Liver (tissue), 9 donors: ENCODE results near the gene FOXR1. TPM values are rescaled to one million over a fixed set of nuclear protein-coding genes. Genes with fewer than 3 reads are reported as not detected.

Experiments used
- DNase-seq: peaks from one replicate; pipeline ENCODE4 v3.0.0-alpha.2; 2017; ENCODE audit warnings: low spot score
- H3K27ac ChIP-seq, 2 donors: one replicate each; pipeline ENCODE4 v1.7.0; 2013; ENCODE audit warnings: inconsistent platforms in 2 of 2, low read length in 2 of 2, control low read depth in 1 of 2, low read depth in 1 of 2, mild to moderate bottlenecking in 1 of 2
- H3K27me3 ChIP-seq, 4 donors: one replicate each; pipeline versions ENCODE4 v1.6.1 to v1.7.0; 2013; ENCODE audit warnings: low read length in 3 of 4, inconsistent platforms in 1 of 4, mild to moderate bottlenecking in 1 of 4, moderate library complexity in 1 of 4; ENCODE audit not compliant: control insufficient read depth in 4 of 4, insufficient read depth in 4 of 4
- H3K36me3 ChIP-seq, 4 donors: one replicate each; pipeline versions ENCODE4 v1.6.1 to v1.7.0; 2013; ENCODE audit warnings: low read length in 3 of 4, mild to moderate bottlenecking in 3 of 4, low read depth in 1 of 4, moderate library complexity in 1 of 4; ENCODE audit not compliant: control insufficient read depth in 4 of 4, insufficient read depth in 3 of 4
- H3K4me1 ChIP-seq, 4 donors: one replicate each; pipeline versions ENCODE4 v1.6.1 to v1.7.0; 2013; ENCODE audit warnings: low read length in 3 of 4, mild to moderate bottlenecking in 3 of 4, moderate library complexity in 1 of 4; ENCODE audit not compliant: control insufficient read depth in 4 of 4, insufficient read depth in 4 of 4
- H3K4me3 ChIP-seq, 3 donors: one replicate each; pipeline versions ENCODE4 v1.6.1 to v1.7.0; 2013; ENCODE audit warnings: low read length in 3 of 3, control low read depth in 1 of 3, low read depth in 1 of 3, mild to moderate bottlenecking in 1 of 3
- H3K9ac ChIP-seq, 2 donors: one replicate each; pipeline ENCODE4 v1.7.0; 2013; ENCODE audit warnings: low read length in 2 of 2, mild to moderate bottlenecking in 2 of 2, moderate library complexity in 2 of 2, control low read depth in 1 of 2, low read depth in 1 of 2
- H3K9me3 ChIP-seq, 4 donors: one replicate each; pipeline versions ENCODE4 v1.6.1 to v1.7.0; 2013; ENCODE audit warnings: low read length in 3 of 4; ENCODE audit not compliant: control insufficient read depth in 4 of 4
- EGR1 ChIP-seq, 2 donors: IDR thresholded peaks; 2 replicates each; pipeline ENCODE4 v1.6.1; 2016 to 2018; ENCODE audit warnings: antibody characterized with exemption in 2 of 2, low read depth in 2 of 2
- FOXA2 ChIP-seq: IDR thresholded peaks from 2 replicates; pipeline ENCODE4 v1.6.1; 2016; ENCODE audit warnings: antibody characterized with exemption
- GABPA ChIP-seq, 2 donors: IDR thresholded peaks in 1 of 2; conservative IDR thresholded peaks in 1 of 2; 2 replicates each; pipeline ENCODE4 v1.6.1; 2016; ENCODE audit warnings: antibody characterized with exemption in 2 of 2, mild to moderate bottlenecking in 1 of 2, moderate library complexity in 1 of 2
- HNF4G ChIP-seq: IDR thresholded peaks from 2 replicates; pipeline ENCODE4 v1.6.1; 2016; ENCODE audit warnings: antibody characterized with exemption
- JUND ChIP-seq, 2 donors: IDR thresholded peaks; 2 replicates each; pipeline ENCODE4 v1.6.1; 2016; ENCODE audit warnings: antibody characterized with exemption in 2 of 2
- RAD21 ChIP-seq, 2 donors: IDR thresholded peaks; 2 replicates each; pipeline ENCODE4 v1.6.1; 2016; ENCODE audit warnings: antibody characterized with exemption in 2 of 2, mild to moderate bottlenecking in 2 of 2
- RXRA ChIP-seq, 2 donors: IDR thresholded peaks; 2 replicates each; pipeline ENCODE4 v1.6.1; 2017 to 2018; ENCODE audit warnings: antibody characterized with exemption in 2 of 2, mild to moderate bottlenecking in 1 of 2
- SP1 ChIP-seq: IDR thresholded peaks from 2 replicates; pipeline ENCODE4 v1.6.1; 2018; ENCODE audit warnings: antibody characterized with exemption, mild to moderate bottlenecking
- TAF1 ChIP-seq: conservative IDR thresholded peaks from 2 replicates; pipeline ENCODE4 v1.6.1; 2016; ENCODE audit warnings: antibody characterized with exemption, mild to moderate bottlenecking
- YY1 ChIP-seq: IDR thresholded peaks from 2 replicates; pipeline ENCODE4 v1.6.1; 2016; ENCODE audit warnings: antibody characterized with exemption, mild to moderate bottlenecking
- WGBS: extraction: QIAGEN DNeasy Blood & Tissue Kit; methylation state at CpG from one replicate; pipeline ENCODE4 v1.1.7; 2013; 5-methylcytosine and 5-hydroxymethylcytosine counted together
- polyA plus RNA-seq, 2 donors: library from polyadenylated mRNA; stranded (reverse) in 1 of 2; unstranded in 1 of 2; fragments of 200-250 nt in 1 of 2; fragments of >200 nt in 1 of 2; fragmentation: Nextera tagmentation in 1 of 2; extraction: Ambion mirVana in 1 of 2; gene quantifications; one replicate each; pipeline versions ENCODE4 v1.2.1 to v1.2.3, GENCODE V29; 2013 to 2015
- total RNA-seq, 2 donors: library from RNA; depleted of rRNA; stranded (reverse); fragments of >200 nt; gene quantifications; one replicate each; pipeline ENCODE4 v1.2.3, GENCODE V29; 2014
- TF ChIP-seq, protein P1 (sequence below): fragments of 150-350 bp; IDR thresholded peaks from 2 replicates; pipeline ENCODE4 v1.5.1; 2017; ENCODE audit warnings: improper control_type of control experiment, low read depth, low read length; ENCODE audit not compliant: missing input control
- TF ChIP-seq, protein P2 (sequence below): IDR thresholded peaks from 2 replicates; pipeline ENCODE4 v1.6.1; 2016; ENCODE audit warnings: antibody characterized with exemption
- TF ChIP-seq, protein P3 (sequence below): IDR thresholded peaks from 2 replicates; pipeline ENCODE4 v1.6.1; 2016; ENCODE audit warnings: antibody characterized with exemption, mild to moderate bottlenecking
- TF ChIP-seq, protein P4 (sequence below): IDR thresholded peaks from 2 replicates; pipeline ENCODE4 v1.6.1; 2016; ENCODE audit warnings: antibody characterized with exemption
- TF ChIP-seq, protein P5 (sequence below): IDR thresholded peaks from 2 replicates; pipeline ENCODE4 v1.6.1; 2016; ENCODE audit warnings: antibody characterized with exemption
- donor health status: healthy.
- donor health status: healthy.
- donor health status: healthy.
- donor health status: healthy.
- donor health status: healthy.

FOXR1 gene
- total and polyA plus RNA-seq, 4 donors: not detected

DNA sequence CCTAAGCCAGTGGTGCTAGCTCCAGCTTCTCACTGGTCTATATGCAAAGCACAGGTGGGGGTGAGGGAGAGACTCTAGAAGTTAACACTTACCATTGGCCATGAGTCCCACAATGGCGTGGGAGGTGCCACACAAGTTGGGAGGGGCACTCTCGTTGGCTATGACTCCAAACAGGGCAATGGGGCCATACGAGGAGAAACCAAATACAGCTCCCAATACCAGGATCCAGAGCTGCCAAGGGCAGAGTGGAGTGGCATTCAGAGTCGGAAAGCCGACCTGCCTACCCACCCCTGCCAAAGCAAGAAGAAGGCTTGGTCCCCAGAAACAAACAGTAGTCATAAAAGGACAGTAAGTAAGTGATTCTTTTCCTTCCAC, 53.5 kb downstream of the FOXR1 start:
- H3K36me3 ChIP-seq: peaks cover 5 to 18% (median 15%) of the 10 kb centered on the region in 4 donors
- no peak for TF ChIP-seq EGR1 (IDR thresholded peaks at IDR 0.05; ENCODE audit: low read depth in 2 of 2)
- TF ChIP-seq, protein P1, sequence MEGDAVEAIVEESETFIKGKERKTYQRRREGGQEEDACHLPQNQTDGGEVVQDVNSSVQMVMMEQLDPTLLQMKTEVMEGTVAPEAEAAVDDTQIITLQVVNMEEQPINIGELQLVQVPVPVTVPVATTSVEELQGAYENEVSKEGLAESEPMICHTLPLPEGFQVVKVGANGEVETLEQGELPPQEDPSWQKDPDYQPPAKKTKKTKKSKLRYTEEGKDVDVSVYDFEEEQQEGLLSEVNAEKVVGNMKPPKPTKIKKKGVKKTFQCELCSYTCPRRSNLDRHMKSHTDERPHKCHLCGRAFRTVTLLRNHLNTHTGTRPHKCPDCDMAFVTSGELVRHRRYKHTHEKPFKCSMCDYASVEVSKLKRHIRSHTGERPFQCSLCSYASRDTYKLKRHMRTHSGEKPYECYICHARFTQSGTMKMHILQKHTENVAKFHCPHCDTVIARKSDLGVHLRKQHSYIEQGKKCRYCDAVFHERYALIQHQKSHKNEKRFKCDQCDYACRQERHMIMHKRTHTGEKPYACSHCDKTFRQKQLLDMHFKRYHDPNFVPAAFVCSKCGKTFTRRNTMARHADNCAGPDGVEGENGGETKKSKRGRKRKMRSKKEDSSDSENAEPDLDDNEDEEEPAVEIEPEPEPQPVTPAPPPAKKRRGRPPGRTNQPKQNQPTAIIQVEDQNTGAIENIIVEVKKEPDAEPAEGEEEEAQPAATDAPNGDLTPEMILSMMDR: no peak
- TF ChIP-seq JUND (IDR thresholded peaks at IDR 0.05): no peak
- TF ChIP-seq RXRA (IDR thresholded peaks at IDR 0.05): no peak
- no peak for TF ChIP-seq GABPA (IDR thresholded peaks at IDR 0.05 in 1 of 2, conservative IDR thresholded peaks at IDR 0.05 in 1 of 2)
- no peak for DNase-seq
- peak overlapping the region in 1 of 3 donors; percentile 6 for H3K4me3 ChIP-seq
- no peaks in the 10 kb centered on the region for H3K27me3 ChIP-seq
- peaks cover 19 to 88% (median 66%) of the 10 kb centered on the region in 4 donors for H3K4me1 ChIP-seq
- H3K9ac ChIP-seq: peak overlapping the region in 1 of 2 donors; percentile 10
- WGBS: 34% methylated on average over 5 of the region's 5 CpGs
- H3K9me3 ChIP-seq: no peaks in the 10 kb centered on the region
- H3K27ac ChIP-seq: peak overlapping the region; percentile 92 to 97

DNA sequence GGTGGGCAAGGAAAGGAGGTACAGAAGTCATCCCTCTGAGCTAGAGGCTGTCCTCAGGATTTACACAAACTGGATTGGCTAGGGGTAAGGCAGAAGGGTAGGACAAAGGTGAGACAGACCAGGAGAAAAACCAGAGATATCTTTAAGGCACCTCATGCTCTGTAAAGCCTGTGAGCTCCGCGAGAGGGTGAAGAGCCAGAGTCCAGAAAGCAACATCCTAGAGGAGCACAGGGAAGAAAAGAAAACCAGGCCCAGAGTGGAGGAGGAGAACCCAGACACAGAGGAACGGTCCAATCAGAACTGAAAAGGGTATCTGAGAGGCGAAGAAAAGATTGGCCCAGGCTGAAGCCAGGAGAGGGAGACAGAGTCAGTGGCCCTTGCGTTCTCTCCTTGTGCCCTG, 54.0 kb downstream of the FOXR1 start:
- WGBS: 73% methylated on average over 5 of the region's 5 CpGs
- Histone ChIP-seq H3K27ac (peak overlapping the region; percentile 92 to 97), H3K4me3 (peak overlapping the region in 2 of 3 donors; percentile 67 to 86), H3K9ac (peak overlapping the region; percentile 21 to 69), H3K9me3 (no peaks in the 10 kb centered on the region), H3K36me3 (peaks cover 5 to 18% (median 15%) of the 10 kb centered on the region in 4 donors), H3K27me3 (no peaks in the 10 kb centered on the region), H3K4me1 (peaks cover 19 to 85% (median 63%) of the 10 kb centered on the region in 4 donors)
- TF ChIP-seq JUND (IDR thresholded peaks at IDR 0.05) (no peak), TAF1 (no peak)
- no peak for DNase-seq

DNA sequence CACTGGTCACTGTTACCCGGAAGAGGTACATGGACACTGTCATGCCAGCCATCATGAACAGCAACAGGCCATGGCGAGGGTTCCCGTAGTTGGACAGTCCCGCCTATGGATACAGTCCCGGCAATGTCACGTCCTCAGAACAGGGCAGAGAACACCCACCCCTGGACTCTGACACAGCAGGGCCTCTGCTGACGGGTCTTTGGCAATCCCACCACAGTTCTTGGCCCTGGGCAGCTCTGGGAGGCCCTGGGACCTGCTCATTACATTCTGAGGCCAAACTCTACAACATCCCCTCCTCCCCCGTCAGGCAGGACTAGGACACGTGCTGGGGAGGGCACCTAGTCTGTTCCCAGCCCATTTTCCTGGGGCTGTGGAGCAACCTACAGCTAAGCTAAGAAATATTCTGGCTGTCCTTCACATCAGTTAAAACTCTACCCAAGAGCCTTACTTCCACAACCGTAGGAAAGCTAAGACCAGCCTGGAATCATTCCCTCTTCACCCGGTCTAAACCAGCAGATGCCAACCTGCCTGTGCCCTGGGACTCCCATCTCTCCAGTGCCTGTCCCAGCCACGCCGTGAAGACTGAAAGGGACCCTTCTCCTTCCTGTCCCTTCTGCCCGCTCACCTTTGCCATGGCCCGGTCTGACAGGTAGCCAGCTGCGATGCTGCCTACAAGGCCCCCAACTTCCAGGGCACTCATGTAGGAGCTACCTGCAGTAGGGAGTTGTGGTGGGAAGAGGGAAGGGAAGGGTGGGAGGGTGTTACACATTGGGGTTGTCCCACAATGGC, 54.6 kb downstream of the FOXR1 start:
- H3K9me3 ChIP-seq: no peaks in the 10 kb centered on the region
- H3K4me1 ChIP-seq: peaks cover 19 to 84% (median 63%) of the 10 kb centered on the region in 4 donors
- peak overlapping the region; percentile 21 to 73 for H3K9ac ChIP-seq
- no peaks in the 10 kb centered on the region for H3K27me3 ChIP-seq
- peaks cover 5 to 18% (median 15%) of the 10 kb centered on the region in 4 donors for H3K36me3 ChIP-seq
- H3K4me3 ChIP-seq: peak overlapping the region; percentile 67 to 86 (median 71)
- 50% methylated on average over 16 of the region's 16 CpGs for WGBS
- DNase-seq: peak; percentile 49
- peak overlapping the region; percentile 92 to 97 for H3K27ac ChIP-seq
- TF ChIP-seq, protein P1: no peak
- TF ChIP-seq JUND (IDR thresholded peaks at IDR 0.05) (peak in 1 of 2 donors; percentile 7), RXRA (IDR thresholded peaks at IDR 0.05) (peak; percentile 54 to 81), SP1 (peak; percentile 68), YY1 (no peak), FOXA2 (peak; percentile 48), GABPA (IDR thresholded peaks at IDR 0.05 in 1 of 2, conservative IDR thresholded peaks at IDR 0.05 in 1 of 2) (peak in 1 of 2 donors; percentile 52), HNF4G (peak; percentile 36), RAD21 (IDR thresholded peaks at IDR 0.05) (no peak)
- TF ChIP-seq, protein P2, sequence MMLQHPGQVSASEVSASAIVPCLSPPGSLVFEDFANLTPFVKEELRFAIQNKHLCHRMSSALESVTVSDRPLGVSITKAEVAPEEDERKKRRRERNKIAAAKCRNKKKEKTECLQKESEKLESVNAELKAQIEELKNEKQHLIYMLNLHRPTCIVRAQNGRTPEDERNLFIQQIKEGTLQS: no peak
- TF ChIP-seq, protein P3, sequence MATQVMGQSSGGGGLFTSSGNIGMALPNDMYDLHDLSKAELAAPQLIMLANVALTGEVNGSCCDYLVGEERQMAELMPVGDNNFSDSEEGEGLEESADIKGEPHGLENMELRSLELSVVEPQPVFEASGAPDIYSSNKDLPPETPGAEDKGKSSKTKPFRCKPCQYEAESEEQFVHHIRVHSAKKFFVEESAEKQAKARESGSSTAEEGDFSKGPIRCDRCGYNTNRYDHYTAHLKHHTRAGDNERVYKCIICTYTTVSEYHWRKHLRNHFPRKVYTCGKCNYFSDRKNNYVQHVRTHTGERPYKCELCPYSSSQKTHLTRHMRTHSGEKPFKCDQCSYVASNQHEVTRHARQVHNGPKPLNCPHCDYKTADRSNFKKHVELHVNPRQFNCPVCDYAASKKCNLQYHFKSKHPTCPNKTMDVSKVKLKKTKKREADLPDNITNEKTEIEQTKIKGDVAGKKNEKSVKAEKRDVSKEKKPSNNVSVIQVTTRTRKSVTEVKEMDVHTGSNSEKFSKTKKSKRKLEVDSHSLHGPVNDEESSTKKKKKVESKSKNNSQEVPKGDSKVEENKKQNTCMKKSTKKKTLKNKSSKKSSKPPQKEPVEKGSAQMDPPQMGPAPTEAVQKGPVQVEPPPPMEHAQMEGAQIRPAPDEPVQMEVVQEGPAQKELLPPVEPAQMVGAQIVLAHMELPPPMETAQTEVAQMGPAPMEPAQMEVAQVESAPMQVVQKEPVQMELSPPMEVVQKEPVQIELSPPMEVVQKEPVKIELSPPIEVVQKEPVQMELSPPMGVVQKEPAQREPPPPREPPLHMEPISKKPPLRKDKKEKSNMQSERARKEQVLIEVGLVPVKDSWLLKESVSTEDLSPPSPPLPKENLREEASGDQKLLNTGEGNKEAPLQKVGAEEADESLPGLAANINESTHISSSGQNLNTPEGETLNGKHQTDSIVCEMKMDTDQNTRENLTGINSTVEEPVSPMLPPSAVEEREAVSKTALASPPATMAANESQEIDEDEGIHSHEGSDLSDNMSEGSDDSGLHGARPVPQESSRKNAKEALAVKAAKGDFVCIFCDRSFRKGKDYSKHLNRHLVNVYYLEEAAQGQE: no peak
- TF ChIP-seq, protein P4, sequence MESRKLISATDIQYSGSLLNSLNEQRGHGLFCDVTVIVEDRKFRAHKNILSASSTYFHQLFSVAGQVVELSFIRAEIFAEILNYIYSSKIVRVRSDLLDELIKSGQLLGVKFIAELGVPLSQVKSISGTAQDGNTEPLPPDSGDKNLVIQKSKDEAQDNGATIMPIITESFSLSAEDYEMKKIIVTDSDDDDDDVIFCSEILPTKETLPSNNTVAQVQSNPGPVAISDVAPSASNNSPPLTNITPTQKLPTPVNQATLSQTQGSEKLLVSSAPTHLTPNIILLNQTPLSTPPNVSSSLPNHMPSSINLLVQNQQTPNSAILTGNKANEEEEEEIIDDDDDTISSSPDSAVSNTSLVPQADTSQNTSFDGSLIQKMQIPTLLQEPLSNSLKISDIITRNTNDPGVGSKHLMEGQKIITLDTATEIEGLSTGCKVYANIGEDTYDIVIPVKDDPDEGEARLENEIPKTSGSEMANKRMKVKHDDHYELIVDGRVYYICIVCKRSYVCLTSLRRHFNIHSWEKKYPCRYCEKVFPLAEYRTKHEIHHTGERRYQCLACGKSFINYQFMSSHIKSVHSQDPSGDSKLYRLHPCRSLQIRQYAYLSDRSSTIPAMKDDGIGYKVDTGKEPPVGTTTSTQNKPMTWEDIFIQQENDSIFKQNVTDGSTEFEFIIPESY: no peak
- TF ChIP-seq, protein P5, sequence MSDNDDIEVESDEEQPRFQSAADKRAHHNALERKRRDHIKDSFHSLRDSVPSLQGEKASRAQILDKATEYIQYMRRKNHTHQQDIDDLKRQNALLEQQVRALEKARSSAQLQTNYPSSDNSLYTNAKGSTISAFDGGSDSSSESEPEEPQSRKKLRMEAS: peak; percentile 74
